Tibial artery (tissue), 4 donors: ENCODE data around the gene ATP8B3.

ENCODE experiments used
- DNase-seq, 2 donors: peaks; one replicate each; pipeline ENCODE4 v3.0.0-alpha.2; 2019
- H3K27ac ChIP-seq, 2 donors: fragments of 200-600 bp; sonication (generic) in 1 of 2; 1 replicate in 1 of 2; 2 replicates in 1 of 2; pipeline ENCODE4 v1.5.1; 2018 to 2019; ENCODE audit warnings: mild to moderate bottlenecking in 1 of 2
- H3K27me3 ChIP-seq, 2 donors: fragments of 200-600 bp; sonication (generic) in 1 of 2; one replicate each; pipeline versions ENCODE4 v1.5.1 to v1.6.0; 2016 to 2019
- H3K36me3 ChIP-seq, 3 donors: fragments of 200-600 bp; sonication (generic) in 2 of 3; one replicate each; pipeline ENCODE4 v1.5.1; 2016 to 2019; ENCODE audit warnings: mild to moderate bottlenecking in 2 of 3
- H3K4me1 ChIP-seq, 4 donors: fragments of 200-600 bp; sonication (generic) in 2 of 4; 1 replicate in 3 of 4; 2 replicates in 1 of 4; pipeline ENCODE4 v1.5.1; 2016 to 2019
- H3K4me3 ChIP-seq, 2 donors: fragments of 200-600 bp; sonication (generic) in 1 of 2; 1 replicate in 1 of 2; 2 replicates in 1 of 2; pipeline ENCODE4 v1.5.1; 2018 to 2019; ENCODE audit warnings: mild to moderate bottlenecking in 2 of 2
- H3K9me3 ChIP-seq, 3 donors: fragments of 200-600 bp; sonication (generic) in 1 of 3; one replicate each; pipeline ENCODE4 v1.5.1; 2016 to 2019
- CTCF ChIP-seq, 2 experiments: fragments of 200-600 bp in 1 of 2; fragments of 450-650 bp in 1 of 2; IDR thresholded peaks; one replicate each; pipeline ENCODE4 v1.5.1; 2017 to 2019; ENCODE audit warnings: antibody characterized with exemption in 2 of 2, mild to moderate bottlenecking in 1 of 2, moderate library complexity in 1 of 2
- intact Hi-C: fragments of 100-400 bp; cut with DNase I; formaldehyde crosslinking; loops from one replicate; pipeline ENCODE4 v1.15.0; 2023; ENCODE audit warnings: low total_unique reads

ATP8B3 gene

GRCh38 chr19:1859331-1859781 lies 47.3 kb upstream of the ATP8B3 start:
- peaks cover 0 to 71% (median 48%) of the 10 kb centered on the region in 4 donors for H3K4me1 ChIP-seq
- no peak for TF ChIP-seq CTCF (IDR thresholded peaks at IDR 0.05)
- no peak overlapping the region for H3K4me3 ChIP-seq
- H3K27ac ChIP-seq, result no peak overlapping the region
- DNase-seq, result no peak
- no peaks in the 10 kb centered on the region for H3K9me3 ChIP-seq
- peaks cover 0 to under 1% of the 10 kb centered on the region in 2 donors for H3K27me3 ChIP-seq
- intact Hi-C loops, result no loop called here
- peaks cover 0 to 2% (median 0%) of the 10 kb centered on the region in 3 donors for H3K36me3 ChIP-seq

- no peak overlapping the region for H3K27ac ChIP-seq
- no peak for TF ChIP-seq CTCF (IDR thresholded peaks at IDR 0.05)
- H3K4me3 ChIP-seq, result no peak overlapping the region
- H3K9me3 ChIP-seq, result no peaks in the 10 kb centered on the region
- peaks cover 0 to 3% of the 10 kb centered on the region in 2 donors for H3K27me3 ChIP-seq
- DNase-seq, result peak in 1 of 2 donors; percentile 71
- peaks cover 0 to 7% (median 0%) of the 10 kb centered on the region in 3 donors for H3K36me3 ChIP-seq
- peaks cover 0 to 75% (median 53%) of the 10 kb centered on the region in 4 donors for H3K4me1 ChIP-seq
- intact Hi-C loops, result no loop called here
These were observed 46.5 kb upstream of the ATP8B3 start for GRCh38 chr19:1858412-1859081.

GRCh38 chr19:1857648-1858326 lies 45.7 kb upstream of the ATP8B3 start:
- Histone ChIP-seq H3K27ac (peak overlapping the region; percentile 23 to 27), H3K36me3 (peaks cover 0 to 7% (median 0%) of the 10 kb centered on the region in 3 donors), H3K4me3 (peak overlapping the region; percentile 27 to 49), H3K27me3 (peaks cover 0 to 3% of the 10 kb centered on the region in 2 donors), H3K9me3 (no peaks in the 10 kb centered on the region), H3K4me1 (peaks cover 0 to 83% (median 56%) of the 10 kb centered on the region in 4 donors)
- intact Hi-C loops, result no loop called here
- no peak for TF ChIP-seq CTCF (IDR thresholded peaks at IDR 0.05)
- peak in 1 of 2 donors; percentile 66 for DNase-seq

- intact Hi-C loops, result no loop called here
- H3K4me3 ChIP-seq, result peak overlapping the region; percentile 27 to 49
- H3K4me1 ChIP-seq, result peaks cover 0 to 85% (median 50%) of the 10 kb centered on the region in 4 donors
These were observed 44.9 kb upstream of the ATP8B3 start for GRCh38 chr19:1856698-1857603.

More at GRCh38 chr19:1856698-1857603, 44.9 kb upstream of the ATP8B3 start:
- H3K27me3 ChIP-seq, result peaks cover 0 to 3% of the 10 kb centered on the region in 2 donors
- peak; percentile 76 to 89 for DNase-seq
- no peak for TF ChIP-seq CTCF (IDR thresholded peaks at IDR 0.05)
- peaks cover 0 to 7% (median 0%) of the 10 kb centered on the region in 3 donors for H3K36me3 ChIP-seq
- H3K27ac ChIP-seq, result peak overlapping the region; percentile 27
- no peaks in the 10 kb centered on the region for H3K9me3 ChIP-seq
